Cardiac muscle cell (in vitro differentiated cells and primary cell): ENCODE data around the gene PHLDA3. TPM values are rescaled to one million over a fixed set of nuclear protein-coding genes. Genes with fewer than 3 reads are reported as not detected.
A peak's percentile ranks its signal among the peaks of the same experiment; 100 is the strongest.
"Not testable (repeated sequence)": the region's sequence is repeated elsewhere in the genome, so short reads cannot be mapped to it uniquely, and the experiment has no call there.

Experiments
- DNase-seq, 2 donors: peaks; one replicate each; pipeline versions ENCODE4 v3.0.0 to v3.0.0-alpha.2; 2010 to 2017; ENCODE audit warnings: low read depth in 1 of 2, low spot score in 1 of 2
- H3K27ac ChIP-seq: fragments of 200-600 bp; sonication (generic); 2 replicates; pipeline ENCODE4 v1.5.1; 2016
- H3K27me3 ChIP-seq: fragments of 200-600 bp; sonication (generic); 2 replicates; pipeline ENCODE4 v1.6.0; 2016; ENCODE audit warnings: control low read depth
- H3K36me3 ChIP-seq: fragments of 200-600 bp; sonication (generic); 2 replicates; pipeline ENCODE4 v1.5.1; 2016; ENCODE audit warnings: control low read depth
- H3K4me1 ChIP-seq: fragments of 200-600 bp; sonication (generic); 2 replicates; pipeline ENCODE4 v1.8.1; 2017; ENCODE audit warnings: low read depth, mild to moderate bottlenecking, mixed run types
- H3K4me3 ChIP-seq: fragments of 200-600 bp; sonication (generic); 2 replicates; pipeline ENCODE4 v1.5.1; 2016; ENCODE audit warnings: mild to moderate bottlenecking
- H3K9me3 ChIP-seq: fragments of 200-600 bp; sonication (generic); 2 replicates; pipeline ENCODE4 v1.5.1; 2017; ENCODE audit warnings: low read depth, mild to moderate bottlenecking, control low read depth
- CTCF ChIP-seq: IDR thresholded peaks from 2 replicates; pipeline ENCODE4 v1.5.1; 2012; ENCODE audit warnings: low read depth, mild to moderate bottlenecking, low read length
- polyA plus RNA-seq: library from polyadenylated mRNA; unstranded; fragments of >200 nt; fragmentation: Nextera tagmentation; extraction: Ambion mirVana; gene quantifications from 2 replicates; pipeline ENCODE4 v1.2.1, GENCODE V29; 2016
- total RNA-seq: library from RNA; depleted of rRNA; stranded (reverse); fragments of >200 nt; gene quantifications from 2 replicates; pipeline ENCODE4 v1.2.3, GENCODE V29; 2016

Gene PHLDA3
- total and polyA plus RNA-seq, 2 experiments from 2014 or later, result 54.4 to 69.1 TPM

- no peak overlapping the region for H3K27ac ChIP-seq
- DNase-seq, result no peak
- H3K27me3 ChIP-seq, result peaks cover under 1% of the 10 kb centered on the region
- H3K4me3 ChIP-seq, result no peak overlapping the region
- H3K4me1 ChIP-seq, result peaks cover 5% of the 10 kb centered on the region
- H3K36me3 ChIP-seq, result no peaks in the 10 kb centered on the region
- no peaks in the 10 kb centered on the region for H3K9me3 ChIP-seq
- TF ChIP-seq CTCF, result no peak
Observed at GRCh38 chr1:201476670-201477344, 7.8 kb upstream of the PHLDA3 start.

DNA sequence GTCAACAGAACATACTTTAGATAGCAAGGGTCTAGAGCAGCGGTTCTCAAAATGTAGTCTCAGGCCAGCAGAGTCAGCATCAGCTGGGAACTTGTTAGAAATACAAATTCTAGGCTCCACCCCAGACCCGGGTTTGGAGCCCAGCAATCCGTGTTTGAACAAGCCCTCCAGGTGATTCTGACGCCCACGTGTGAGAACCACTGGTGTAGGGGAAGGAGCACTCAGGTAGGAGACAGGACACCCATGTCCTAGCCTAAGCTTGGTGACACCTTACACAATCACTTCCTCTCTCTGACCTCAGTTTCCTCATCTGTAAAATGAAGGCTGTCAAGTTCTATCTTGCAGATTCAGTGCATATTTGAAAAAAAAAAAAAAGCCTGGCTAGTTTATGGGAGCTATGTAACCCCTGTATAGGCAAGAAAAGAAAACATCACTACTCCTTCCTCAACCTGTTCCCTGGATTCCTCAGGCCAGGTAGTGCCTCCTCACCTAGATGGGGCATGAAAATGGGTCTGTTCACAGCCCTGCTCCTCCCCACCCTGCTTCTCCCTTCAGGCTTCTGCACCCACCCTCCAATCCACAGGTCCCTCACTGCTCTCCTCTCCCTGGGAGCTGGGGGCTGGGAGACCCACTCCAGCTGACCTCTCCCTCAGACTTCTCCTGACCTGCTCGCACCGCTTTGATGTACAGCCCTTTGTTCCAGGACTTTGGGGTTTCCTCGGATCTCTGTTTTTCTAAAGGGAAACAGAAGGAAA is 7.1 kb upstream of the PHLDA3 start:
- no peak overlapping the region for H3K27ac ChIP-seq
- H3K27me3 ChIP-seq, result peaks cover 8% of the 10 kb centered on the region
- DNase-seq, result no peak
- H3K36me3 ChIP-seq, result no peaks in the 10 kb centered on the region
- peaks cover 5% of the 10 kb centered on the region for H3K4me1 ChIP-seq
- no peaks in the 10 kb centered on the region for H3K9me3 ChIP-seq
- no peak for TF ChIP-seq CTCF
- H3K4me3 ChIP-seq, result no peak overlapping the region

- H3K9me3 ChIP-seq, result no peaks in the 10 kb centered on the region
Observed at GRCh38 chr1:201475130-201475529, 6.1 kb upstream of the PHLDA3 start.

GRCh38 chr1:201473296-201473695 is 4.3 kb upstream of the PHLDA3 start:
- no peak for DNase-seq
- H3K27me3 ChIP-seq, result peaks cover 22% of the 10 kb centered on the region
- no peaks in the 10 kb centered on the region for H3K9me3 ChIP-seq
- no peak for TF ChIP-seq CTCF
- no peaks in the 10 kb centered on the region for H3K36me3 ChIP-seq
- no peak overlapping the region for H3K27ac ChIP-seq
- H3K4me1 ChIP-seq, result no peaks in the 10 kb centered on the region
- H3K4me3 ChIP-seq, result no peak overlapping the region

More at GRCh38 chr1:201475130-201475529, 6.1 kb upstream of the PHLDA3 start:
- Histone ChIP-seq H3K27me3 (peaks cover 17% of the 10 kb centered on the region), H3K4me1 (peaks cover 4% of the 10 kb centered on the region), H3K4me3 (no peak overlapping the region), H3K27ac (no peak overlapping the region), H3K36me3 (no peaks in the 10 kb centered on the region)
- no peak for TF ChIP-seq CTCF
- DNase-seq, result no peak

- H3K36me3 ChIP-seq, DNase-seq, H3K9me3 ChIP-seq, H3K27ac ChIP-seq, H3K4me3 ChIP-seq, H3K4me1 ChIP-seq: not testable (repeated sequence)
- peaks cover 22% of the 10 kb centered on the region for H3K27me3 ChIP-seq
Observed at GRCh38 chr1:201472321-201472720, 3.3 kb upstream of the PHLDA3 start.

- DNase-seq, result peak in 1 of 2 donors; percentile 80
- H3K27me3 ChIP-seq, result peaks cover 22% of the 10 kb centered on the region
- no peak for TF ChIP-seq CTCF
- no peak overlapping the region for H3K4me3 ChIP-seq
- peaks cover 6% of the 10 kb centered on the region for H3K4me1 ChIP-seq
- H3K9me3 ChIP-seq, result no peaks in the 10 kb centered on the region
- H3K27ac ChIP-seq, result no peak overlapping the region
- no peaks in the 10 kb centered on the region for H3K36me3 ChIP-seq
Observed at GRCh38 chr1:201471772-201472171, 2.8 kb upstream of the PHLDA3 start.
